Activated CD4-positive, alpha-beta T cell treated with anti-CD3 and anti-CD28 coated beads, Interleukin-2, amount 10 ng/mL, durations not matched to agents 24 days and 14 days (primary cell): ENCODE results near the gene PIK3CA. TPM values are rescaled to one million over a fixed set of nuclear protein-coding genes. Genes with fewer than 3 reads are reported as not detected.

Experiments used
- DNase-seq: peaks from one replicate; pipeline ENCODE4 v3.0.0; 2022
- H3K27ac Mint-ChIP-seq: one replicate; pipeline ENCODE4 v1.8.0; 2022; ENCODE audit warnings: mild to moderate bottlenecking, mixed read lengths
- H3K27me3 Mint-ChIP-seq: one replicate; pipeline ENCODE4 v1.8.0; 2022; ENCODE audit warnings: mixed read lengths
- H3K36me3 Mint-ChIP-seq: one replicate; pipeline ENCODE4 v1.8.0; 2022; ENCODE audit warnings: low read depth, mild to moderate bottlenecking, mixed read lengths
- H3K4me1 Mint-ChIP-seq: one replicate; pipeline ENCODE4 v1.8.0; 2021; ENCODE audit warnings: mixed read lengths
- H3K4me3 Mint-ChIP-seq: one replicate; pipeline ENCODE4 v1.8.0; 2022; ENCODE audit warnings: mild to moderate bottlenecking, moderate library complexity, mixed read lengths
- H3K9me3 Mint-ChIP-seq: one replicate; pipeline ENCODE4 v1.8.0; 2021; ENCODE audit warnings: mixed read lengths
- intact Hi-C: fragments of 100-400 bp; cut with micrococcal nuclease; formaldehyde crosslinking; loops from one replicate; pipeline ENCODE4 v1.15.1; 2023
- total RNA-seq: library from RNA; stranded (reverse); gene quantifications from 2 replicates; pipeline ENCODE4 v1.2.3, GENCODE V29; 2022

The PIK3CA gene
- total RNA-seq, 1 donor from 2014 or later = 18.5 TPM

- no peaks in the 10 kb centered on the region for H3K36me3 Mint-ChIP-seq
- no peak overlapping the region for H3K4me3 Mint-ChIP-seq
- no peaks in the 10 kb centered on the region for H3K4me1 Mint-ChIP-seq
- intact Hi-C loops = no loop called here
- no peaks in the 10 kb centered on the region for H3K9me3 Mint-ChIP-seq
- no peak overlapping the region for H3K27ac Mint-ChIP-seq
- peaks cover 6% of the 10 kb centered on the region for H3K27me3 Mint-ChIP-seq
- no peak for DNase-seq
Measured at GRCh38 chr3:179289295-179289694, 141.1 kb downstream of the PIK3CA start.

Other genes with a start within 250 kb of the PIK3CA start
- 11.8 and 13.1 TPM in 2 replicates for gene ZMAT3, start 76.5 kb upstream of the PIK3CA start, total RNA-seq
- 0.19 and 0.70 TPM in 2 replicates for gene KCNMB3, start 102.8 kb downstream of the PIK3CA start, total RNA-seq
- 36.7 and 38.1 TPM in 2 replicates for gene ZNF639, start 174.7 kb downstream of the PIK3CA start, total RNA-seq
- gene MFN1, start 199.4 kb downstream of the PIK3CA start, total RNA-seq = 36.2 and 37.0 TPM in 2 replicates